HepG2 (cell line): Measurements from ENCODE around the gene SYNDIG1.

Experiments
- FOXK2 ChIP-seq: fragments of 450-650 bp; IDR thresholded peaks from 2 replicates; pipeline ENCODE4 v1.6.1; 2016
- HOXA3 ChIP-seq: sonication (generic); formaldehyde crosslinking; IDR thresholded peaks from 2 replicates; pipeline ENCODE4 v1.5.0; 2020; ENCODE audit warnings: missing genetic modification reagents
- SRY ChIP-seq: sonication (generic); formaldehyde crosslinking; IDR thresholded peaks from 2 replicates; pipeline ENCODE4 v1.8.0; 2022; ENCODE audit warnings: mild to moderate bottlenecking, missing genetic modification reagents
- THYN1 ChIP-seq: sonication (generic); formaldehyde crosslinking; IDR thresholded peaks from 2 replicates; pipeline ENCODE4 v1.8.1; 2023; ENCODE audit warnings: low read depth, mild to moderate bottlenecking, moderate library complexity, missing genetic modification reagents, borderline replicate concordance
- U2AF2 ChIP-seq: fragments of 200-400 bp; formaldehyde crosslinking; IDR thresholded peaks from 2 replicates; pipeline ENCODE4 v1.6.1; 2017; ENCODE audit warnings: low read depth, mild to moderate bottlenecking, low read length
- ZNF17 ChIP-seq: sonication (generic); formaldehyde crosslinking; IDR thresholded peaks from 2 replicates; pipeline ENCODE4 v1.5.0; 2020; ENCODE audit warnings: mild to moderate bottlenecking, missing genetic modification reagents
- TF ChIP-seq, protein P1 (sequence below): sonication (generic); formaldehyde crosslinking; IDR thresholded peaks from one replicate; pipeline ENCODE4 v1.5.1; 2020; ENCODE audit warnings: mild to moderate bottlenecking, missing genetic modification reagents; ENCODE audit errors: not compliant biosample characterization

- TF ChIP-seq THYN1 (CRISPR knock-in tag) (no peak), HOXA3 (CRISPR knock-in tag) (no peak), ZNF17 (no peak), FOXK2 (no peak), SRY (CRISPR knock-in tag) (no peak), U2AF2 (no peak)
- TF ChIP-seq, protein P1, sequence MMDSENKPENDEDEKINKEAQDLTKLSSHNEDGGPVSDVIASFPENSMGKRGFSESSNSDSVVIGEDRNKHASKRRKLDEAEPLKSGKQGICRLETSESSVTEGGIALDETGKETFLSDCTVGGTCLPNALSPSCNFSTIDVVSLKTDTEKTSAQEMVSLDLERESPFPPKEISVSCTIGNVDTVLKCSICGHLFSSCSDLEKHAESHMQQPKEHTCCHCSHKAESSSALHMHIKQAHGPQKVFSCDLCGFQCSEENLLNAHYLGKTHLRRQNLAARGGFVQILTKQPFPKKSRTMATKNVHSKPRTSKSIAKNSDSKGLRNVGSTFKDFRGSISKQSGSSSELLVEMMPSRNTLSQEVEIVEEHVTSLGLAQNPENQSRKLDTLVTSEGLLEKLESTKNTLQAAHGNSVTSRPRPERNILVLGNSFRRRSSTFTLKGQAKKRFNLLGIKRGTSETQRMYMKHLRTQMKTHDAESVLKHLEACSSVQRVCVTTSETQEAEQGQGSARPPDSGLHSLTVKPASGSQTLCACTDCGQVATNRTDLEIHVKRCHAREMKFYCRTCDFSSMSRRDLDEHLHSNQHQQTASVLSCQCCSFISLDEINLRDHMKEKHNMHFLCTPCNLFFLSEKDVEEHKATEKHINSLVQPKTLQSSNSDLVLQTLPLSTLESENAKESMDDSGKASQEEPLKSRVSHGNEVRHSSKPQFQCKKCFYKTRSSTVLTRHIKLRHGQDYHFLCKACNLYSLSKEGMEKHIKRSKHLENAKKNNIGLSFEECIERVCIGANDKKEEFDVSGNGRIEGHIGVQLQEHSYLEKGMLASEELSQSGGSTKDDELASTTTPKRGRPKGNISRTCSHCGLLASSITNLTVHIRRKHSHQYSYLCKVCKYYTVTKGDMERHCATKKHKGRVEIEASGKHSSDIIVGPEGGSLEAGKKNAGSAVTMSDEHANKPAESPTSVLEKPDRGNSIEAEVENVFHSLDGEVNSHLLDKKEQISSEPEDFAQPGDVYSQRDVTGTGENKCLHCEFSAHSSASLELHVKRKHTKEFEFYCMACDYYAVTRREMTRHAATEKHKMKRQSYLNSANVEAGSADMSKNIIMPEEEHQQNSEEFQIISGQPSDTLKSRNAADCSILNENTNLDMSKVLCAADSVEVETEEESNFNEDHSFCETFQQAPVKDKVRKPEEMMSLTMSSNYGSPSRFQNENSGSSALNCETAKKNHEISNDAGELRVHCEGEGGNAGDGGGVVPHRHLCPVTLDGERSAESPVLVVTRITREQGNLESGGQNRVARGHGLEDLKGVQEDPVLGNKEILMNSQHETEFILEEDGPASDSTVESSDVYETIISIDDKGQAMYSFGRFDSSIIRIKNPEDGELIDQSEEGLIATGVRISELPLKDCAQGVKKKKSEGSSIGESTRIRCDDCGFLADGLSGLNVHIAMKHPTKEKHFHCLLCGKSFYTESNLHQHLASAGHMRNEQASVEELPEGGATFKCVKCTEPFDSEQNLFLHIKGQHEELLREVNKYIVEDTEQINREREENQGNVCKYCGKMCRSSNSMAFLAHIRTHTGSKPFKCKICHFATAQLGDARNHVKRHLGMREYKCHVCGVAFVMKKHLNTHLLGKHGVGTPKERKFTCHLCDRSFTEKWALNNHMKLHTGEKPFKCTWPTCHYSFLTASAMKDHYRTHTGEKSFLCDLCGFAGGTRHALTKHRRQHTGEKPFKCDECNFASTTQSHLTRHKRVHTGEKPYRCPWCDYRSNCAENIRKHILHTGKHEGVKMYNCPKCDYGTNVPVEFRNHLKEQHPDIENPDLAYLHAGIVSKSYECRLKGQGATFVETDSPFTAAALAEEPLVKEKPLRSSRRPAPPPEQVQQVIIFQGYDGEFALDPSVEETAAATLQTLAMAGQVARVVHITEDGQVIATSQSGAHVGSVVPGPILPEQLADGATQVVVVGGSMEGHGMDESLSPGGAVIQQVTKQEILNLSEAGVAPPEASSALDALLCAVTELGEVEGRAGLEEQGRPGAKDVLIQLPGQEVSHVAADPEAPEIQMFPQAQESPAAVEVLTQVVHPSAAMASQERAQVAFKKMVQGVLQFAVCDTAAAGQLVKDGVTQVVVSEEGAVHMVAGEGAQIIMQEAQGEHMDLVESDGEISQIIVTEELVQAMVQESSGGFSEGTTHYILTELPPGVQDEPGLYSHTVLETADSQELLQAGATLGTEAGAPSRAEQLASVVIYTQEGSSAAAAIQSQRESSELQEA (CRISPR knock-in tag), result no peak
Measured at GRCh38 chr20:24665741-24666191, 196.3 kb downstream of the SYNDIG1 start.
